Gastroesophageal sphincter (tissue), 3 donors: ENCODE data around the gene AMELX.

ENCODE experiments used
- POLR2A ChIP-seq, 2 donors: fragments of 450-650 bp; IDR thresholded peaks; one replicate each; pipeline ENCODE4 v1.6.1; 2017; ENCODE audit warnings: antibody characterized with exemption in 2 of 2, mild to moderate bottlenecking in 2 of 2, moderate library complexity in 1 of 2
- TF ChIP-seq, protein P1 (sequence below), 4 experiments: fragments of 200-600 bp in 2 of 4; fragments of 450-650 bp in 2 of 4; sonication (generic) in 1 of 4; IDR thresholded peaks; one replicate each; pipeline ENCODE4 v1.5.1; 2017 to 2019; ENCODE audit warnings: antibody characterized with exemption in 4 of 4, mild to moderate bottlenecking in 2 of 4, moderate library complexity in 2 of 4

DNA sequence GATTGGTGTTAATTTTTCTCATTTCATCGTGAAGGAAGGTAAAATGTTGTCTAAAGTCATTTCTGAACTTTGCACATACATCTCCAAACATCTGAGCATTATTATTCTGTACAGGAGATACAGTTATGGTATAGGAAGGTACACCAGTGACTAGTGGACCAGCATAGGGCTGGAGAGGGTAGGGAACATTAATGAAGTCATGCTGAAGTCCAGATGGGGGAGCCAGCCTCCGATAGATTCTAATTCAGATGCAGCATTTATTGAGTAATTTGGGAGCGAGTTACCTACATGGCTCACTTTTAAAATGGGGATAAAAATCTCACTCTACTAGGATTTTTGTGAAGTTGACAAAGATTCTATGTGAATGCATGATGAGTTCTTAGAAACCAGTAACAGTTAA, 34.9 kb downstream of the AMELX start:
- TF ChIP-seq, protein P1, sequence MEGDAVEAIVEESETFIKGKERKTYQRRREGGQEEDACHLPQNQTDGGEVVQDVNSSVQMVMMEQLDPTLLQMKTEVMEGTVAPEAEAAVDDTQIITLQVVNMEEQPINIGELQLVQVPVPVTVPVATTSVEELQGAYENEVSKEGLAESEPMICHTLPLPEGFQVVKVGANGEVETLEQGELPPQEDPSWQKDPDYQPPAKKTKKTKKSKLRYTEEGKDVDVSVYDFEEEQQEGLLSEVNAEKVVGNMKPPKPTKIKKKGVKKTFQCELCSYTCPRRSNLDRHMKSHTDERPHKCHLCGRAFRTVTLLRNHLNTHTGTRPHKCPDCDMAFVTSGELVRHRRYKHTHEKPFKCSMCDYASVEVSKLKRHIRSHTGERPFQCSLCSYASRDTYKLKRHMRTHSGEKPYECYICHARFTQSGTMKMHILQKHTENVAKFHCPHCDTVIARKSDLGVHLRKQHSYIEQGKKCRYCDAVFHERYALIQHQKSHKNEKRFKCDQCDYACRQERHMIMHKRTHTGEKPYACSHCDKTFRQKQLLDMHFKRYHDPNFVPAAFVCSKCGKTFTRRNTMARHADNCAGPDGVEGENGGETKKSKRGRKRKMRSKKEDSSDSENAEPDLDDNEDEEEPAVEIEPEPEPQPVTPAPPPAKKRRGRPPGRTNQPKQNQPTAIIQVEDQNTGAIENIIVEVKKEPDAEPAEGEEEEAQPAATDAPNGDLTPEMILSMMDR (IDR thresholded peaks at IDR 0.05), result no peak
- no peak for TF ChIP-seq POLR2A (IDR thresholded peaks at IDR 0.05)
